ENCODE results near the gene HTRA2.

HTRA2 gene

GRCh38 chr2:74552914-74553811, 23.4 kb downstream of the HTRA2 start:
- Histone ChIP-seq H3K4me1 (ENCODE audit: low read depth, poor library complexity, severe bottlenecking) (peaks cover 13% of the 10 kb centered on the region), H3K4me2 (peak overlapping the region; percentile 93), H4K20me1 (ENCODE audit: insufficient read depth) (no peaks in the 10 kb centered on the region), H3K36me3 (ENCODE audit: insufficient read depth) (no peaks in the 10 kb centered on the region), H3K27me3 (ENCODE audit: insufficient read depth, low read depth) (peaks cover 8% of the 10 kb centered on the region; the same call in 1 of the 2 replicates), H3K27ac (peak overlapping the region; percentile 79), H3K4me3 (IDR thresholded peaks at IDR 0.05; ENCODE audit: insufficient read depth, low read depth, low read length) (no peak overlapping the region), H3K9ac (peak overlapping the region; percentile 96; the same call in 1 of the 2 replicates), H3K79me2 (ENCODE audit: insufficient read depth, low read depth) (no peaks in the 10 kb centered on the region), H2AFZ (ENCODE audit: low read depth) (peak overlapping the region; percentile 98)
- no peak for TF ChIP-seq CTCF (conservative IDR thresholded peaks at IDR 0.05; ENCODE audit: low read depth, low read length)

GRCh38 chr2:74553892-74554819, 24.4 kb downstream of the HTRA2 start, which contains the start of the genes DOK1 and LOXL3:
DOK1 (plus strand) TSS chr2:74554720; CDS start chr2:74554755, 35 bp downstream.
LOXL3 (minus strand) TSS chr2:74553942; CDS start chr2:74552634, 1,308 bp downstream.
- Histone ChIP-seq H4K20me1 (ENCODE audit: insufficient read depth) (no peaks in the 10 kb centered on the region), H3K27ac (peak within 1 kb of the TSS; percentile 79), H3K79me2 (ENCODE audit: insufficient read depth, low read depth) (no peaks in the 10 kb centered on the region), H3K4me3 (IDR thresholded peaks at IDR 0.05; ENCODE audit: insufficient read depth, low read depth, low read length) (peak within 1 kb of the TSS; percentile 95), H2AFZ (ENCODE audit: low read depth) (peak within 1 kb of the TSS; percentile 98), H3K36me3 (ENCODE audit: insufficient read depth) (no peaks in the 10 kb centered on the region), H3K27me3 (ENCODE audit: insufficient read depth, low read depth) (peaks cover 3% of the 10 kb centered on the region; the same call in 1 of the 2 replicates), H3K4me1 (ENCODE audit: low read depth, poor library complexity, severe bottlenecking) (peaks cover 13% of the 10 kb centered on the region), H3K9ac (peak within 1 kb of the TSS; percentile 96), H3K4me2 (peak within 1 kb of the TSS; percentile 93)
- no peak for TF ChIP-seq CTCF (conservative IDR thresholded peaks at IDR 0.05; ENCODE audit: low read depth, low read length)

- peak overlapping the region; percentile 95 for H3K4me3 ChIP-seq (IDR thresholded peaks at IDR 0.05; ENCODE audit: insufficient read depth, low read depth, low read length)
- peaks cover 13% of the 10 kb centered on the region for H3K4me1 ChIP-seq (ENCODE audit: low read depth, poor library complexity, severe bottlenecking)
- TF ChIP-seq CTCF (conservative IDR thresholded peaks at IDR 0.05; ENCODE audit: low read depth, low read length) = no peak
- H3K79me2 ChIP-seq (ENCODE audit: insufficient read depth, low read depth) = no peaks in the 10 kb centered on the region
- H3K36me3 ChIP-seq (ENCODE audit: insufficient read depth) = no peaks in the 10 kb centered on the region
- H4K20me1 ChIP-seq (ENCODE audit: insufficient read depth) = no peaks in the 10 kb centered on the region
- H3K27me3 ChIP-seq (ENCODE audit: insufficient read depth, low read depth) = peaks cover 3% of the 10 kb centered on the region; the same call in 1 of the 2 replicates
- H3K4me2 ChIP-seq = peak overlapping the region; percentile 58
- H3K9ac ChIP-seq = peak overlapping the region; percentile 96
- peak overlapping the region; percentile 98 for H2AFZ ChIP-seq (ENCODE audit: low read depth)
- H3K27ac ChIP-seq = peak overlapping the region; percentile 79
These were observed 25.2 kb downstream of the HTRA2 start for GRCh38 chr2:74554820-74555531.
